Karpas-422 (cell line): ENCODE data around the gene MAB21L4. TPM values are rescaled to one million over a fixed set of nuclear protein-coding genes. Genes with fewer than 3 reads are reported as not detected.

Source experiments
- DNase-seq: peaks from one replicate; pipeline ENCODE4 v3.0.0-alpha.2; 2015
- H2AFZ ChIP-seq: fragments of 200-600 bp; sonication (generic); 2 replicates; pipeline ENCODE4 v1.6.1; 2014; ENCODE audit warnings: antibody characterized with exemption, low read length, mixed read lengths
- H3K27ac ChIP-seq: fragments of 200-600 bp; sonication (generic); 2 replicates; pipeline ENCODE4 v1.5.1; 2014; ENCODE audit warnings: mild to moderate bottlenecking, low read length, moderate library complexity
- H3K27me3 ChIP-seq: fragments of 200-600 bp; sonication (generic); 2 replicates; pipeline ENCODE4 v1.6.1; 2014; ENCODE audit warnings: low read length, mixed read lengths
- H3K36me3 ChIP-seq: fragments of 200-600 bp; sonication (generic); 2 replicates; pipeline ENCODE4 v1.6.1; 2014; ENCODE audit warnings: low read length, mixed read lengths; ENCODE audit not compliant: insufficient read depth
- H3K4me1 ChIP-seq: fragments of 200-600 bp; sonication (generic); 2 replicates; pipeline ENCODE4 v1.6.1; 2014; ENCODE audit warnings: mild to moderate bottlenecking, low read length, mixed read lengths
- H3K4me2 ChIP-seq: fragments of 200-600 bp; sonication (generic); 2 replicates; pipeline ENCODE4 v1.6.1; 2014; ENCODE audit warnings: low read length, low read depth, mild to moderate bottlenecking; ENCODE audit not compliant: poor library complexity, severe bottlenecking
- H3K4me3 ChIP-seq: fragments of 200-600 bp; sonication (generic); 2 replicates; pipeline ENCODE4 v1.5.1; 2014; ENCODE audit warnings: mild to moderate bottlenecking, antibody characterized with exemption, low read length, mixed read lengths
- H3K79me2 ChIP-seq: fragments of 200-600 bp; sonication (generic); 2 replicates; pipeline ENCODE4 v1.6.1; 2014; ENCODE audit warnings: mild to moderate bottlenecking, low read length, mixed read lengths
- H3K9ac ChIP-seq: fragments of 200-600 bp; sonication (generic); 2 replicates; pipeline ENCODE4 v1.6.0; 2014; ENCODE audit warnings: low read length
- H3K9me2 ChIP-seq: fragments of 200-600 bp; sonication (generic), shearing (Covaris generic); replicated peaks from 2 replicates; pipeline ENCODE4 v1.6.0; 2014; ENCODE audit warnings: mild to moderate bottlenecking, low read length, moderate library complexity; ENCODE audit not compliant: insufficient read depth
- H3K9me3 ChIP-seq: fragments of 300-700, 200-600 bp; sonication (generic); 2 replicates; pipeline ENCODE4 v1.6.1; 2014; ENCODE audit warnings: low read length, mixed read lengths
- H4K20me1 ChIP-seq: fragments of 200-600 bp; sonication (generic); 2 replicates; pipeline ENCODE4 v1.6.1; 2014; ENCODE audit warnings: mild to moderate bottlenecking, antibody characterized with exemption, low read length, low read depth; ENCODE audit not compliant: insufficient read depth
- total RNA-seq: library from RNA; depleted of rRNA; stranded (reverse); fragments of >200 nt; shearing (Covaris generic); gene quantifications from 2 replicates; pipeline ENCODE4 v1.2.3, GENCODE V29; 2014; ENCODE audit warnings: low replicate concordance

MAB21L4 gene
- total RNA-seq, 1 experiment from 2014 or later = not detected

GRCh38 chr2:240894006-240894405 is 1.9 kb downstream of the MAB21L4 start:
- H3K4me3 ChIP-seq = no peak overlapping the region
- H3K27ac ChIP-seq = no peak overlapping the region
- H3K79me2 ChIP-seq = no peaks in the 10 kb centered on the region
- H3K9ac ChIP-seq = no peak overlapping the region
- no peaks in the 10 kb centered on the region for H3K4me1 ChIP-seq
- H3K27me3 ChIP-seq = no peaks in the 10 kb centered on the region
- no peaks in the 10 kb centered on the region for H3K36me3 ChIP-seq
- no peaks in the 10 kb centered on the region for H3K9me3 ChIP-seq
- H3K4me2 ChIP-seq = no peak overlapping the region
- no peaks in the 10 kb centered on the region for H4K20me1 ChIP-seq
- H3K9me2 ChIP-seq = no peaks in the 10 kb centered on the region
- no peak overlapping the region for H2AFZ ChIP-seq
- no peak for DNase-seq

- Histone ChIP-seq H3K9ac (no peak overlapping the region), H3K4me2 (no peak overlapping the region), H3K4me3 (no peak overlapping the region), H4K20me1 (no peaks in the 10 kb centered on the region), H3K9me3 (no peaks in the 10 kb centered on the region), H3K79me2 (no peaks in the 10 kb centered on the region), H3K9me2 (no peaks in the 10 kb centered on the region), H3K27me3 (no peaks in the 10 kb centered on the region), H3K4me1 (no peaks in the 10 kb centered on the region), H2AFZ (no peak overlapping the region), H3K27ac (no peak overlapping the region), H3K36me3 (no peaks in the 10 kb centered on the region)
- DNase-seq = no peak
These were observed 2.6 kb downstream of the MAB21L4 start for GRCh38 chr2:240893363-240893844.

- Histone ChIP-seq H3K36me3 (no peaks in the 10 kb centered on the region), H3K27ac (no peak overlapping the region), H3K9ac (no peak overlapping the region), H3K9me3 (no peaks in the 10 kb centered on the region), H3K4me1 (no peaks in the 10 kb centered on the region), H3K4me2 (no peak overlapping the region), H3K9me2 (no peaks in the 10 kb centered on the region), H3K79me2 (no peaks in the 10 kb centered on the region), H3K4me3 (no peak overlapping the region), H4K20me1 (no peaks in the 10 kb centered on the region), H3K27me3 (no peaks in the 10 kb centered on the region), H2AFZ (no peak overlapping the region)
- DNase-seq = no peak
These were observed 3.0 kb downstream of the MAB21L4 start for GRCh38 chr2:240892925-240893324.

- no peaks in the 10 kb centered on the region for H3K4me1 ChIP-seq
- no peaks in the 10 kb centered on the region for H3K9me3 ChIP-seq
- no peaks in the 10 kb centered on the region for H4K20me1 ChIP-seq
- no peak for DNase-seq
- no peak overlapping the region for H3K4me3 ChIP-seq
- H3K36me3 ChIP-seq = no peaks in the 10 kb centered on the region
- no peaks in the 10 kb centered on the region for H3K9me2 ChIP-seq
- no peaks in the 10 kb centered on the region for H3K79me2 ChIP-seq
- no peak overlapping the region for H3K9ac ChIP-seq
- H3K27ac ChIP-seq = no peak overlapping the region
- H2AFZ ChIP-seq = no peak overlapping the region
- no peaks in the 10 kb centered on the region for H3K27me3 ChIP-seq
- no peak overlapping the region for H3K4me2 ChIP-seq
These were observed 3.6 kb downstream of the MAB21L4 start for GRCh38 chr2:240892356-240892755.

- no peak for DNase-seq
- H3K4me3 ChIP-seq = no peak overlapping the region
These were observed 4.2 kb downstream of the MAB21L4 start for GRCh38 chr2:240891492-240892340.

GRCh38 chr2:240890691-240891090 is 5.3 kb downstream of the MAB21L4 start:
- no peaks in the 10 kb centered on the region for H3K79me2 ChIP-seq
- H3K9me2 ChIP-seq = no peaks in the 10 kb centered on the region
- no peak overlapping the region for H2AFZ ChIP-seq
- no peak overlapping the region for H3K9ac ChIP-seq
- no peak overlapping the region for H3K4me3 ChIP-seq
- no peak overlapping the region for H3K4me2 ChIP-seq
- no peaks in the 10 kb centered on the region for H3K36me3 ChIP-seq
- H3K27me3 ChIP-seq = no peaks in the 10 kb centered on the region
- no peaks in the 10 kb centered on the region for H3K9me3 ChIP-seq
- no peaks in the 10 kb centered on the region for H3K4me1 ChIP-seq
- no peak for DNase-seq
- H3K27ac ChIP-seq = no peak overlapping the region
- H4K20me1 ChIP-seq = no peaks in the 10 kb centered on the region

More at GRCh38 chr2:240891492-240892340, 4.2 kb downstream of the MAB21L4 start:
- H3K9ac ChIP-seq = no peak overlapping the region
- no peaks in the 10 kb centered on the region for H3K27me3 ChIP-seq
- H3K79me2 ChIP-seq = no peaks in the 10 kb centered on the region
- no peaks in the 10 kb centered on the region for H3K36me3 ChIP-seq
- no peak overlapping the region for H2AFZ ChIP-seq
- no peaks in the 10 kb centered on the region for H3K9me3 ChIP-seq
- no peaks in the 10 kb centered on the region for H3K9me2 ChIP-seq
- no peak overlapping the region for H3K4me2 ChIP-seq
- H3K4me1 ChIP-seq = no peaks in the 10 kb centered on the region
- no peak overlapping the region for H3K27ac ChIP-seq
- no peaks in the 10 kb centered on the region for H4K20me1 ChIP-seq

GRCh38 chr2:240889601-240890560 is 6.1 kb downstream of the MAB21L4 start:
- Histone ChIP-seq H3K4me2 (no peak overlapping the region), H3K4me1 (no peaks in the 10 kb centered on the region), H3K27ac (no peak overlapping the region), H3K9me3 (no peaks in the 10 kb centered on the region), H2AFZ (no peak overlapping the region), H4K20me1 (no peaks in the 10 kb centered on the region), H3K4me3 (no peak overlapping the region), H3K36me3 (no peaks in the 10 kb centered on the region), H3K27me3 (no peaks in the 10 kb centered on the region), H3K9me2 (no peaks in the 10 kb centered on the region), H3K79me2 (no peaks in the 10 kb centered on the region), H3K9ac (no peak overlapping the region)
- no peak for DNase-seq
